CD4-positive, alpha-beta T cell treated with Interferon alpha-2 for 1 hour (primary cell): ENCODE data around the gene SIGLEC14.
A peak's percentile ranks its signal among the peaks of the same experiment; 100 is the strongest.
"Not testable (repeated sequence)": the region's sequence is repeated elsewhere in the genome, so short reads cannot be mapped to it uniquely, and the experiment has no call there.

Experiments
- DNase-seq, 2 donors: peaks; one replicate each; pipeline ENCODE4 v3.0.0-alpha.2; 2020 to 2022

SIGLEC14 gene

DNA sequence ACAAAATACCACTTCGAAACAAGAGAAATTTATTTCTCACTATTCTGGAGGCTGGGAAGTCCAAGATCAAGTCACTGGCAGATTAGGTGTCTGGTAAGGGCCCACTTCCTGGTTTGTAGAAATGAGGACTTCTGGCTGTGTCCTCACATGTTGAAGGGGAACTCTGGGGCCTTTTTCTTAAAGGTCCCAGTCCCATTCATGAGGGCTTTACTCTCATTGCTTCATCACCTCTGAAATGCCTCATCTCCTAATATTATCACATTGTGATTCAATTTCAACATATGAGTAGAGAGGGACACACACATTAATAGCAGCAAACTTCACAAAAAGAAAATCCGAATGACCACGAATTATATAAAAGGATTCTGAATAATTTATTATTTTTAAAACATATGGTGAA lies 21.6 kb upstream of the SIGLEC14 start:
- no peak for DNase-seq

DNA sequence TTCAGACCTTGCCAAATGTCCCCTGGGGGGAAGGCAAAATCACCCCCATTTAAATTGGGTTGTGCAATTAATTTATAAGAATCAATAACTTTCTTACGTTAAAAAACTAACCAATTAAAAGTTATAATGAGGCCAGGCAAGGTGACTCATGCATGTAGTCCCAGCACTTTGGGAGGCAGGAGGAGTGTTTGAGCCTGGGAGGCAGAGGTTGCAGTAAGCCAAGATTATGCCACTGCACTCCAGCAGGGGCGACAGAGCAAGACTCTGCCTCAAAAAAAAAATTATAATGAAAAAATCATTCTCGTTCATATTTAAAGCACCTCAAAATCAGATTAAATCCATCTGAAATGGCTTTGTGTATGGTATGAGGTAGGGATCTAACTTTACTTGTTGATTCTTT lies 18.4 kb upstream of the SIGLEC14 start:
- no peak for DNase-seq

DNA sequence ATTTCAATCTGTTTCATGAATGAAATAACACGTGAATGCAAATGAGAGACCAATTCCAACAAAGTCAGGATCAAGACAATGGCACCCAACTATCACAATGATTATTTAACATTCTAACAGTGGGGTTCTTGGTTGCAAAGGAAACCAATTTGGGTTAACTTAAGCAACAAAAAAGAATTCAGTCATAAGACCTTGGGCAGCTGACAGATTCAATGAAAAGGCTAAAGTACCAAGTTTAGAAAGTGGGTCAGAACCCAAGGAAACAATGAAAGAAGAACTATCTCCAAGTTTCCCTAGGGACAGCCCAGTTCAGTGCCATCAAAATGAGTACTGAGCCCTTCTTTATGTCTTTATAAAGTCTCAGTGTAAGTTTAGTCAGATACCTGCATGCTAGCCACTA lies 17.5 kb upstream of the SIGLEC14 start:
- DNase-seq: no peak

DNA sequence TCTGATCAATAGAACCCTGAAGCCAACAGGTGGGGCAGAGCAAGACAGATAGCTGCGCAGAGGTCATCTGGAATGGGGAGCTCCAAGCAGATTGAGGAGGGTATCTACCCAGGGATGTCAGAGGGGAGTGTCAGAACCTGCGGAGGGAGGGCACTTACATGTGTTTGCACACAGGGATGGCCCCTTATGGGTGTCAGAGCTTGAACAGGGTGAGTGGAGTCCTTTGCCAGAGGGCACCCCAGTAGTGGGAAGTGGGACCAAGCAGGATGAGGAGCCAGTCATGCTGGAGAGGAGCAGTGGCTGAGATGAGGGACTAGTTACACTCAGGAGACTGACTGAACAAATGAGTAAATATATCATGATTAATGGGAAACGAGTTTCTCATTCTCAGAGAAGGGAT lies 17.0 kb upstream of the SIGLEC14 start:
- no peak for DNase-seq

DNA sequence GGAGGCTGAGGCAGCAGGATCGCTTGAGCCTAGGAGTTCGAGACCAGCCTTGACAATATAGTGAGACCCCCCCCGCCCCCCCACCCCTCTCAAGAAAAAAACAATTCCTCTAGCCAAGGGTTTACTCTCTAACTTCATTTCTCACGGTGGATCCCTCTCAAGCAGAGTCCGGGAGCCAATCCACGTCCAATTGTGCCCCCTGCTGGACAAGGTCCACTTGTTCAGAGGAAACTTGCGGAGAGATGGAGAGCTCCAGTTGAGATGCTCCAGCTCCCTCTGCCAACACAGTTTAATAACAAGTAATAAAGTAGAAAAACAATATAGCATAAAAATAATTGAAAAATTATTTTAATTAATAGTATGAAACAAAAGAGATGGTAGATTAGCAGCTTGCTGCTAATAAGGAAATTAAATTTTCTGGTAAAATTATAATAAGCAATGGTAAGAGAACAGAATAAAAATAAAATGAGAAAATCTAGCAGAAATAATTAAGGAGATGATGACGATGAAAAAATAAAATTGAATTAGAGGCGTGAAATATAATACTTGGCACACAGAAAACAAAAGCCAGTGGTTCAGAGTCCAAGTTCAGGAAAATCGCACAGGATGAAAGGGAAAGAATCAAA lies 14.5 kb upstream of the SIGLEC14 start:
- peak; percentile 37 to 58 for DNase-seq

DNA sequence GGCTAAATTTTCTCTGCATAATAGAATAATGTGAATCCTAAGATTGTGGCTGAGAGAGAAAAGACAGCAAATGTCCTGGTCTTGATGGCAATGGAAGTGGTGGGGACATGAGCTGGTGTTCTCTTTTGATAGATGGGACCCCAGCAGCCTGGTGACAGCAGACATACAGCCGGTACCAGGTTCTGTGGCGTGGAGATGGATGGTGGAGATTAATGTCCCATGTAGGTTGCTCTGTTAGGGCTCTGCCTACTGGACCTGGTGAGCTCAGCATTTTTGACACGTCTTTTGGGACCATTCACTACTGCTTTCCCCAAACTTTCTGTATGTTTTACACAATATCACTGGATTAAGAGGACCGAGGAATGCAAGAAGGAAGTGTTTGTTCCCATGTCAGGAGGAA lies 8.2 kb upstream of the SIGLEC14 start:
- no peak for DNase-seq

DNA sequence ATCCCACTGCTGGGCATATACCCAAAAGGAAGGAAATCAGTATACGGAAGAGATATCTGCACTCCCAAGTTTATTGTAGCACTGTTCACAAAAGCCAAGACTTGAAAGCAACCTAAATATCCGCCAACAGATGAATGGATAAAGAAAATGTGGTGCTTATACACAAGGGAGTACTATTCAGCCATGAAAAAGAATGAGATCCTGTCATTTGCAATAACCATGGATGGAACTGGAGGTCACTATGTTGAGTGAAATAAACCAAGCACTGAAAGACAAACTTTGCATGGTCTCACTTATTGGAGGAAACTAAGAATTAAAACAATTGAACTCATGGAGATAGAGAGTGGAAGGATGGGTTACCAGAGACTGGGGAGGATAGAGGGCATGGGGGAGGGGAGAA lies 6.5 kb upstream of the SIGLEC14 start:
- no peak for DNase-seq

DNA sequence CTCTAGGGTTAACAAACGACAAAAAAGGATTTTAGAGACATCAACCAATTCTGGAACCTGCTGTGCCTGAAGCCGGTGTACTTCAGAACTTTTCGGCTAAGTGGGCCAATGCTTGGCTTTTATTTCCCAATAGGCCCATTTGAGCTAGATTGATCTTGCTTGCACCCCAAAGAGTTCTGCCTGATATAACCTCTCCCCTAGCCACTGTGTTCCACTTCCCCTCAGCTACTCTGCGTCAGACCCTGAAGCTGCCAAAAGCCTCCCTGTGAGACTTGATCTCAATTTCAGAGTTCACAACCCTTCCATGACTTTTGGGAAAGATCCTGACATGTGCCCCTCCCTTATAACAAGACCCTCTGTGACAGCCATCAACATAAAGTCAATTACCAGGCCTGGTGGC lies 5.6 kb upstream of the SIGLEC14 start:
- DNase-seq: no peak

DNA sequence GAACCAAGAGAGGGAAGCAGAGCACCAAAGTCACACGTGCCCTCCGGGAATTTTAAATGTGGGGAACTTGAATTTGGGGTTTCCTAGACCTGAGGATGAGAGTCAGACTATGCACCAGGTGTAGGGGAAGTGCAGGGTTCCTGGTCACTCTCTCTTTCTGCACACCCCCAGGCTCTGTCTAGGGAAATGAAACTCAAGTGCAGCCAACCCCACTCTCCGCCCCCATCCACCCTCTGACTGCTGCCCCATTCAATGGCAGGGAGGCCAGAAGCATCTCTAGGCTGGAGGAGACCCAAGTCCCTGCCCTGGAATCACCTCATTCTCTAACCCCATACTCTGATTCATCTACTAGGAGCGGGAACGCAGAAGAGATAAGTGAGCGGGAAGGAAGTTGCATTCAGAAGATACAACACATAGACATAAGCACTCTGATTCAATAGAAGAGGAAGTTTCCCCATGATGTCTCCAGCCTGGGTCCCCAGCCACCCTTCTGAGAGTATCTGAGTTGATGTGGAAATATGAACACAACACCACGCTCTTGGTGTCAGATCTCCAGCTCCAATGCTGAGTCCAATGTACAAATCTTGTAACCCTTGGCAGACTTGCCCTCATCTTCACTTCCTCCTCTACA lies 4.7 kb upstream of the SIGLEC14 start:
- DNase-seq: peak; percentile 10 to 76

DNA sequence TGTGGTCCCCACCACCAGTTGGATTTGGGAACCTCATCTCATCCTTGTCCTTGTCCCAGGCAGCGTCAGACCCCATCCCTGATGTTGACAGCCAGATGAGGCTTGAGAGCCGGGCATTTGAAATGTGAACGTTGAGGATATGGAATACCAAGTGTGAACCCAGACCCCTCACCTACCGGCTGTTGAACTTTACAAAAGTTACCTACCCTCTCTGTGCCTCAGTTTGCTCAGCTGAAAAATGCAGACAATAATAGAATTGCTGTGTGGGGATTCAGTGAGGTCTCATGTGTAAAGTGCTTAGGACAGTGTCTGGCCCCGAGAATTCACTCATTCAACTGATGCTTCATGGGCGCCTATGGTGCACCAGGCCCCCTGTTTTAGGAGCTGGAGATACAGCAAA lies 693 bp upstream of the SIGLEC14 start:
- no peak for DNase-seq

DNA sequence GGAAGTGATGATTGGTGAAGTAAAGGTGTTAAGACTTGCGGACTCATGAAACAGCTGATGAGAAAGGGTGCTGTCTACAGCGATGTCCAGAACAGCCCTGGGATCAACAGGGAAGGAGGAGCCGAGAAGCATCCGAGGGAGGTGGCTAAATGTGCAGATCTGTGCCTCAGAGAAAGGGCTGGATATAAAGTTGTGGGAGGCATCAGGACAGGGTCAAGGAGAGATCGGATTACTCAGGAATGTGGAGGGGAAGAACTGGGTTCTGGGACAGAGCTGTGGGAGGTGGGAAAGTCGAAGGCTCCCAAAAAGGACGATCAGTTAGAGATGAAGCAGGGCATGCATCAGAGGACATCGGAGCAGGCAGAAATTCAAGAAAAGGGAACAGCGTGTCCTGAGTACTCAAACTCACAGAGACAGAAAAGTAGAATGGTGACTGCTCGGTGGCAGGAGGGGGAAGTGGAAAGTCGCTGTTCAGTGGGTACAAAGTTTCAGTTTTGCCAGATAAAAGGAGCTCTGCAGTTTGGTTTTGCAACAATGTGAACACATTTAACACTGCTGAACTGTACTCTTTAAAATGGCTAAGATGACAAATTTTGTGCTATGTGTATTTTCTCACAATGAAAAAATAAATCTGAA lies 1.9 kb downstream of the SIGLEC14 start:
- no peak for DNase-seq

DNA sequence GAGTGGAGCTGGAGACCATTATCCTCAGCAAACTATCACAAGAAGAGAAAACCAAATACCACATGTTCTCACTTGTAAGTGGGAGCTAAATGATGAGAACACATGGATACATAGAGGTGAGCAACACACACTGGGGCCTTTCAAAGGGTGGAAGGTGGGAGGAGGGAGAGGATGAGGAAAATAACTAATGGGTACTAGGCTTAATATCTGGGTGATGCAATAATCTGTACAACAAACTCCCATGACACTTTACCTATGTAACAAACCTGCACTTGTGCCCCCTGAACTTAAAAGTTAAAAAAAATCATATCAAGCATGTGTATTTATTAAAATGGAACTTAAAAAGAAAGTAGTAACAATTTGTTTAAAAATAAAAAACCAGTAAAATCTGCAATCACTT lies 5.0 kb downstream of the SIGLEC14 start:
- no peak for DNase-seq

DNA sequence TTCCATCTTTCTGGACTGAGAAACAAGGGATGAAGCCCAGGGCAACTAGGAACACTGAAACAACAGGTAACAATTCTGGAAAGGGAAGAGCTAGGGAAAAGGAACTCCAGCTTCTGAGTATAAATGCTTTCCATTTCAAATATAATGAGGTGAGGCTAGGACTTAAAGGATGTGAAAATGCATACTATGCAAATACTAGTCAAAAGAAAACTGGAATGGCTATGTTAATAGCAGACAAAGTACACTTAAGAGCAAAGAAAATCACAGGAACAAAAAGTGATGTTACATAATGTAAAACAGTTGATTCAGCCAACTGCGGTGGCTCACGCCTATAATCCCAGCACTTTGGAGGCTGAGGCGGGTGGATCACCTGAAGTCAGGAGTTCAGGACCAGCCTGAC lies 6.2 kb downstream of the SIGLEC14 start:
- DNase-seq: no peak

DNA sequence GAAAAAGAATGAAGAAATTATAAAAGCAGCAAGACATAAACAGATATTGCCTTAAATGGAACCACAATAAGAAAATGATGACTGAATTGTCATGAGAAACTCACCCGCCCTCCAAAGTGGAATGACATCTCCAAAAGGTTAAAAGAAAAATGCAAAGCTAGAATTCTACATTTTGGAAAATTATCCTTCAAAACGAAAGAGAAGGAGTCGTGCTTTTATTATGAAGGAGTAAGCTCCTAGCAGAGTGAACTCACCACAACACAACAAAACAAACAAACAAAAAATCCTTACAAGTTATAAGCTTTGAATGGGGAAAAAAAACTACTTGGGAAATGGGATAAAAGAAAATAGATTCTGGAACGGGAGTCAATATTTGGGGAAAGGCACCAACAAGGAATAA lies 6.7 kb downstream of the SIGLEC14 start:
- DNase-seq: no peak

DNA sequence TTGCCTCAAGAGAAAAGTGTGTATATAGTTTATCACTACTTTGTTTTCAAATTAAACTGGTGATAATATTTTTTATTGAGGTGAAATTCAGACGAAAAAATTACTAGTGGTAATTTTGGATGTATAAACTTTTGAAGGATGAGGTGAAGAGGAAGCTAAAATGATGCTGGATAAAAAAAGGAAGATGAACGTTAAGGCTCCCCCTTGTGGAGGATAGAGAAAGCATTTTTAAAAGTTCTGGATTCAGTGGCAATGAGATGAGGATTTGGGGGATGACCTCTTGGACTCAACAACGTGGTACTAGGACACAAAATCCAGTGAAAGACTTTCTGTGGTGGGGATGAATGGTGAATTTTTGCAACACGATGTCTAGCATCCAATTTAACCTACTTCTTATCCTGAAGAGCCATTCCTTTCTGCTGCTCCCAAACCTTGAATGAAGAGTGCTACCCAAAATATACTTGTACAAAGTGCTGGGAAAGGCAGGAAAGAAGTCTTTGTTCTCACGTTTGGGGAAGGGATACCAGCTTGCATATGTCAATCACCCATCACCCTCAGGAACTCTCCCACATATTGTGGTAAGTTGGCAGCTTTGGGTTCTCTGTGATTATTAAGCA lies 9.2 kb downstream of the SIGLEC14 start:
- DNase-seq: no peak

DNA sequence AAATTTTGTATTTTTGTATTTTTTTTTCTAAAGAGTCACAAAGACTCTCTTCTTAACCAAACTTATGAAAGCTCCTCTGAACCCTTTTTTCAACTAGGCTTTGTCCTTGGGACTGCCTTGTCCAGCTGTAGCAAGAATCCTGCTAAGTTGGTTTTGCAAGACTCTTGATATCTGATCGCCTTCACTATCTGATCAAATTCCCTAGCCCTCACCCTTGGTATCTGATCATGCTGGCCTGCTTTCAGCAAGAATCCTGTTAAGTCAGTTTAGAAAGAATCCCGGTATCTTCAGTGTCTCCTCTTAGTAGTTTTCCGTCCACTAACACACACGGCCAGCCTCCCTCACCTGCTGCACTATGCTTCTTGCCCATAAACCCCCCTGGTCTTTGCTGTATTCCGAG lies 14.5 kb downstream of the SIGLEC14 start:
- no peak for DNase-seq

DNA sequence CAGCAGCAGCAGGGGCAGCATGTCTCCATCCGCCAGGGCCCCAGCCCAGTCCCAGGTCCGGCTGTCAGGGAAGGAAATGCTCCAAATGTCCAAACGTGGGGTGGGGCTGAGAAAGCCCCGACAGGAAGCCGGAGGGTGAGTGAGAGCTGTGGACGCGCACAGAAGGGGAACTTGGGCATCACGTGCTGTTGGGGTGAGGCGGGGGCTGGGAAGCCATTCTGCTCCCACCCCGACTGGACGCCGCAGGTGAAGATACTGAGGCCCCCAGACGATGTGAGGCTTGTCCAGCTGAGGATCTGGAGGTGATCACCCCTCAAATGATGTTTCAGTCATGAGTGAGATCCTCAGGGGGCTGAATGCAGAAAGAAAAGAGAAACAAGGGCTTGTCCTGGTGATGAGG lies 16.3 kb downstream of the SIGLEC14 start, which contains the start of gene SIGLEC5:
Gene SIGLEC5 (minus strand): TSS at position 87 of the 400 bp plus-strand sequence. CDS start 66 bp downstream, at position 21.
- not testable (repeated sequence) for DNase-seq

DNA sequence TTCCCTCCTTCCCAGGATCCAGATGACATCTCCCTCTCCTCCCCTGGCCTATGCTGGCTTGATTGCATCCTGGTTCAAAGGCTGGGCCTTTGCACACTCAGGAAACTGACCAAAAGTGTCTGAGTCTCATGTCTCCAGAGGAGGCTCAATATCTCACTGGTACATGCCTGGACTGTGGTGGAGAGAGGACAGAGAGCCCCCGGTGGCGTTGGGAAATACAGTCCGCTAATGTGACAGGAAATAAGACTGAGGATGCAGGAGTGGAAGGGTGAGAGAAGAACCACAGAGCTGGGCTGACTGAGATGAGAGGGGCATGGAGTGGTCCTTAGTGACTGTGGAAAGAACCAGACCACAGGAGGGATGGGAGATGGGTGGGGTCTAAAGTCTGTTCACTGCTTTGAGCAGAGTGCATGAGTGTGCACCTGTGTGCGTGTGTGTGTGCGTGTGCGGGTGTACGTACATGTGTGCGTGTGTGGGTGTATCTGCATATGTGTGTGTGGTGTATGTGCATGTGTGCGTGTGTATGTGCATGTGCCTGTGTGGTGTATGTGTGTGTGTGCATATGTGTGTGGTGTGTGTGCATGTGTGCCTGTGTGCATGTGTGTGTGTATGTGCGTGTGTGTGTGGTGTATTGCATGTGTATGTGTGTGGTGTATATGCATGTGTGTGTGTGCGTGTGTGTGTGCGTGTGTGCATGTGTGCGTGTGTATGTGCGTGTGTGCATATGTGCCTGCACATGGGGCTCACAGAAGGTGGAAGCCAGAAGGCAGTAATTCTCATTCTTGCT lies 18.3 kb downstream of the SIGLEC14 start:
- no peak for DNase-seq

DNA sequence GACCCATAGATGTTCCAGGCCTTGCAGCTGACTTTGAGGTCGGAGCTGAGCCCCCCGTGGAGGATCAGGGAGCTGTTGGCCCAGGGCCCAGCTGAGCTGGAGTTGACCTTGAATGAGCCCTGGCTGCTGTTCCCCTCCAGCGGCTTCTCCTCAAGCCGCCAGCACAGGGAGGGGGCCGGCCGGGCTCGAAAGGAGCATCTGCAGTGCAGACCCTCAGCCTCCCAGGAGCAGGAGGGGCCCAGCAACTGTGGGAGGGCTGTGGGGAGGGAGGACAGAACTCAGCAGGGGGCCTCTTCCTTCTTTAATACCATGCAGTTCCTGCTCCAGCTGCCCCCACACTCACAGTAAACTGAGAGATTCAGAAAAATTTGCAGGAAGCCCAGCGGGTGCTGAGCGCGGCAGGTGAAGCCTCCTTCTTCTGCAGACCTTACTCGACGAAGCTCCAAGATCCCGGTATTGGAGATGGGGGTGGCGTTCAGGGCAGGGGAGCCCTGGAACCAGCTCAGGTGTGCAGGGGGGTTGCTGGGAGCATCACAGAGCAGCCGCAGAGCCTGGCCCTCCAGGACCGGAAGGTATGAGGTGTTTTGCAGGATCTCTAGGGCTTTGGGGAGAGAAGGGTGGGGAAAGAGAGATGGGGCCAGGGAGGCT lies 19.0 kb downstream of the SIGLEC14 start:
- no peak for DNase-seq

DNA sequence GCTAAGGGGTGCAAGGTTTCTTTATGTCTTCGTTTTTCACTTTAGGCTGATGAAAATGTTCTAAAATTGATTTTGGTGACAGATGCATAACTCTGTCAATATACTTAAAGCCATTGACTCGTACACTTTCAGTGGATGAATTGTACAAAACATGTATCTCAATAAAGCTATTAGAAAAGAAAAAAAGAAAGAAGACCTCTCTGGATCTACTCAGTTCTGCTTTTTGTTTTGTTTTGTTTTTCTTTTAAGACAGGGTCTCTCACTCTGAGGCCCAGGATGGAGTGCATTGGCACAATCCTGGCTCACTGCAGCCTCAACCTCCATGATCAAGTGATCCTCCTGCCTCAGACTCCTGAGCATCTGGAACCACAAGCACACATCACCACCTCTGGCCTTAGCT lies 19.9 kb downstream of the SIGLEC14 start:
- no peak for DNase-seq

DNA sequence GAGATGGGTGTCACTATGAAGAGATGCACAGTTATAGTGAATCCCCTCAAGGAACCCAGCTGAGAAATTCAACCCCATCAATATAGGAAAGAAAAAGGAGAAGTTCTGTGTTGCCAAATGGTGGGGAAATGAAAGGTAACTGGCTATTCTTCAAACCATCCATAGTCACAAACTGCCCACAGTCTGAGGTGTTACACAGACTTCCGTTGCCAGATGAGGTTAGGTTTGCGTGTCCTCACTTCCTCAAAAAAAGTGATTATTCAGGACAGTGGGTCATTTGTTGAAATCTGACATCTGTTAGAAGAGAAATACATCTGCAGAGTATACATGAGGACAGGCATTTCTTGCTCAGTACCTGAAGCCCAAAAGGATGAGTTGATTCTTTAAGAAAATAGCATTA lies 25.4 kb downstream of the SIGLEC14 start:
- peak in 1 of 2 donors; percentile 40 for DNase-seq

DNA sequence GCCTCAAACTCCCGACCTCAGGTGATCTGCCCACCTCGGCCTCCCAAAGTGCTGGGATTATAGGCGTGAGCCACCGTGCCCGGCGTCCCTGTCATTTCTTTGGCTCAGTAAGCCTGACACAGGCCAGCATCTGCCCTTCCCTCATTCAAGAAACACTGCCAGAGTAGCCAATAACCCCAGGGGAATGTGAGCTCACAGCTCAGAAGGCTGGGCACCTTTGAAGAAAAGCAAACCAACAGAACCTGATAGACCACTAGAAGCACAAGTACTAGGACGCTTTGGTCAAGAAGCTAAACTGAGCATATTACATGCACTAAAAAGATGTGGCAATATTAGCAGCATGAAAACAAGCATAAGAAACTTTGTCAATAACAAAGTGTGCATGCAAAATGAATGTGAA lies 30.6 kb downstream of the SIGLEC14 start:
- DNase-seq: no peak

DNA sequence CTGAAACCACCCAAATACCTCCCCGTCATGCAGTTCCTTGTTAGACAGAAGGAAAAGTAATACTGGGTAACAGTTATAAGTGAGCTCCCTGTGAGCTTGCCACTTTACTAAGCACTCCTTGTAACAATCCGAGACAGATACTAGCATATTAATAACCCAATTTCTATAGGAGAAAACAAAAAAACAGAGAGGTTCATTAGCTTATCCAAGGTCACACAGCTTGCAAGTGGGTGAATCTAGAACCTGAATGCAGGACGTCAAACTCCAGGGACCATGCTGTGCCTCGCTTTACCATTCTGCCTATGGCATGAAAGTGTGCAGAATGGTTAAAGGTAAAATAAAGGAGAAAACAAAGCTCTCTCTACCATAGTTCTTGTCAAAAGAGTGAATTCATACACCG lies 31.8 kb downstream of the SIGLEC14 start:
- no peak for DNase-seq
